Neuron (in vitro differentiated cells): ENCODE results near the gene TANK.
"Not testable (repeated sequence)": the region's sequence is repeated elsewhere in the genome, so short reads cannot be mapped to it uniquely, and the experiment has no call there.

Experiments used
- H2AFZ ChIP-seq: one replicate; pipeline ENCODE4 v1.6.1; 2013; ENCODE audit warnings: low read depth, mild to moderate bottlenecking, inconsistent platforms, low read length, moderate library complexity
- H3K27me3 ChIP-seq: one replicate; pipeline ENCODE4 v1.6.1; 2013; ENCODE audit warnings: low read length; ENCODE audit not compliant: insufficient read depth
- H3K36me3 ChIP-seq: one replicate; pipeline ENCODE4 v1.6.1; 2013; ENCODE audit warnings: low read length; ENCODE audit not compliant: insufficient read depth
- H3K4me1 ChIP-seq: one replicate; pipeline ENCODE4 v1.6.1; 2013; ENCODE audit warnings: low read length; ENCODE audit not compliant: insufficient read depth
- H3K4me3 ChIP-seq: 2 replicates; pipeline ENCODE4 v1.5.1; 2013; ENCODE audit warnings: mild to moderate bottlenecking, low read length, moderate library complexity
- H3K9me3 ChIP-seq: one replicate; pipeline ENCODE4 v1.6.1; 2013; ENCODE audit warnings: low read length

Gene TANK

DNA sequence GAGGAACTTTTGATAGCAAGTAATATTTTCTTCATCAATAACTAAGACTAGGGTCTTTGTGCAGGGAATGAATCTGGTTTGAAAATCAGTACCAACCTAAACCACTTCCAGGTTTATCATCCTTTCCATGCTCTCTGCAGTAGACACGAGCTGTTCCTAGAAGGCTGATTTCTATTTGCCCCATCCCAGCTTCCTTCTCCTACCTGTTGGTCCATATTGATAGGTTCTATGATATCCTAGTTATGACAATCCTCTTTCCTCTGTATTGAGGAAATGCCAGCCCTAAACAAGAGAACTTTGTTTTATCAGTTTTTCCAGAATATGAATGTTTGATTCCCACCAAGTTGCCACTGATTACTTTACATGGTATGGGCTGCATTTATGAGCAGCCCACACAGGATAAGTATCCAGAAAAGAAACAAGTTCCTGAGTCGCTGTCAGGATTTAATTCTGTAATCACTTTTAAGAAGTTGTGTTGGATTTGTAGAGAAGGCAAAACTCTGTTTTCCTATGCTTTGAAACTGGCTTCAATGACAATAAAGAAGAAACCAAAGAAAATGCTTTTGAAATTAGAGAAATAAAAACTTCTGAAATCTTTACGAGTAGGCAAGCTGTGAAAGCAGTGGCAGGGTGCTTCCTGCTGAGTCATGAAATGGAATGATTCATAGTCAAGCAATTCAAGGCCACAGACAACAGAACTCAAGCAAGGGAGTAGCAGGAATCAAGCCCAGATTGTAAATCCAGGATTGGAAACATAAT, 37.3 kb upstream of the TANK start:
- no peaks in the 10 kb centered on the region for H3K27me3 ChIP-seq
- no peak overlapping the region for H2AFZ ChIP-seq
- H3K36me3 ChIP-seq, result no peaks in the 10 kb centered on the region
- peaks cover 18% of the 10 kb centered on the region for H3K4me1 ChIP-seq
- H3K9me3 ChIP-seq, result no peaks in the 10 kb centered on the region
- no peak overlapping the region for H3K4me3 ChIP-seq

DNA sequence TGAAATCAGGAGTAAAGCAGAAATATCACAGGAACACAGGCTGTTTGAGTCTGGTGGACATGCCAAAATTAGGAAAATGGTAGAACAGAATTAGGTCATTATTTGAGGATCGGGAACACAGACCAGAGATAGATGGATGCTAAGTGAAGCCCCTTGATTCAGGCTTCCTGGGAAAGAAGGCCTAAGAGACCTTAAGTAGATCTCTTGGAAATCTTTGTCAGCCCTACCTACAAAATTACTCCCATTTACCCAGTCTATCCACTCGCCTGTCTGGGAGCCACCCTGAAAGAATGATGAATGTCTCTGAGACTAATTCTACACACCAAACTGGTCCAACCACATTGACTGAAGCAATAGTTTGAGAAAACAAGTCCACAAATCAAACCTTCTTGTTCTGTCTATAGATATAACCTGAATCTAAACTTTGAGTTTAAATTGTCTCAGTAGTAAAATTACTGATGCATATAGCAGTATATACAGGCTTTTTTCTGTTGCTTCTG, 36.6 kb upstream of the TANK start:
- H3K4me3 ChIP-seq, result no peak overlapping the region
- no peak overlapping the region for H2AFZ ChIP-seq
- no peaks in the 10 kb centered on the region for H3K9me3 ChIP-seq

DNA sequence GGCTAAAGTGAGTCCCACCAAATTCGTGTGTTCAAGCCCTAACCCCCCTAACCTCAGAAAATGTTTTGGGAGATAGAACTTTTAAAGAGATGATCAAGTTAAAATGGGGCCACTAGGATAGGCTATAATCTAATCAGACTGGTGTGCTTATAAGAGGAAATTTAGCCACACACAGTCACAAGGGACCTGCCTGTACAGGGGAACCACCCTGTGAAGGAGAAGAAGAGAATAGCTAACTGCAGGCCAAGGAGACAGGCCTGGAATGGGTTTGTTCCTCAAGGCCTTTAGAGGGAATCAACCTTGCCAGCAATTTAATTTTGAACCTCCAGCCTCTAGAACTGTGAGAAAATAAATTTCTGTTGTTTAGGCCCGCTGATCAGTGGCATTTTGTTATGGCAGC, 36.0 kb upstream of the TANK start:
- Histone ChIP-seq H3K4me1 (peaks cover 15% of the 10 kb centered on the region), H3K36me3 (no peaks in the 10 kb centered on the region), H3K27me3 (no peaks in the 10 kb centered on the region)

More for the DNA sequence above, 36.6 kb upstream of the TANK start:
- Histone ChIP-seq H3K36me3 (no peaks in the 10 kb centered on the region), H3K27me3 (no peaks in the 10 kb centered on the region), H3K4me1 (peaks cover 18% of the 10 kb centered on the region)

DNA sequence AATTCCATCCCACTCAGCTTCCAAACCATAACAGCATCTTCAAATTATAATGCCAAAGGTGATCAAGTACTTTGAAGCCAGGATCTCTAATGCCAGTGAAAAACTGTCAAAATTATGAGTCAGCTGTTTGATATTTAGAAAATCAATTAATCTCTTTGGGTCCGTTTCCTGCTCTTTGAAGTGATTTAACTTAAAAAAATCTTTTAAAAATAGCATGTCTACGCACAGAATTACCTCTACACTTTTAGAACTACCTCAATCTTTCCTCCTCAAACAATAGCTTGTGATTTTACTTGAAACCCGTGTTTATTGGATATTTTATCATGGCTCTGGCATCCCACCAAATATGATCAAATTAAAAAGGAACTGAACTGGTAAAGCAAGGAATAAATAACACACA, 31.3 kb upstream of the TANK start:
- H3K36me3 ChIP-seq, result no peaks in the 10 kb centered on the region

More for the DNA sequence above, 36.0 kb upstream of the TANK start:
- H3K4me3 ChIP-seq, result no peak overlapping the region
- H2AFZ ChIP-seq, result no peak overlapping the region
- no peaks in the 10 kb centered on the region for H3K9me3 ChIP-seq

DNA sequence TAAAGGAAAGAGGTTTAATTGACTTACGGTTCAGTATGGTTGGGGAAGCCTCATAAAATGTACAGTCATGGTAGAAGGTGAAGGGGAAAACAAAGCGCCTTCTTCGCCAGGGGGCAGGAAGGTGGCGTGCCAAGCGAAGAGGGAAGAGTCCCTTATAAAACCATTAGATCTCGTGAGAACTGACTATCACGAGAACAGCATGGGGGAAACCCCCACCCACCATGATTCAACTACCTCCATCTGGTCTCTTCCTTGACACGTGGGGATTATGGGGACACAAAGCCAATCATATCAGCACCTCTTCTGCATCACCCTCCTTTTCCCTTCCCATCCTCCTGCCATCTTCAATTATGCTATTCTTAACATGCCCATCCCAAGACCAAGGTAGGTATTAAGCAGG, 29.9 kb upstream of the TANK start:
- H2AFZ ChIP-seq, result no peak overlapping the region
- H3K9me3 ChIP-seq, result no peaks in the 10 kb centered on the region
- no peaks in the 10 kb centered on the region for H3K4me1 ChIP-seq
- no peaks in the 10 kb centered on the region for H3K27me3 ChIP-seq
- H3K36me3 ChIP-seq, result no peaks in the 10 kb centered on the region
- no peak overlapping the region for H3K4me3 ChIP-seq

More for the DNA sequence above, 31.3 kb upstream of the TANK start:
- H3K9me3 ChIP-seq, result no peaks in the 10 kb centered on the region
- no peak overlapping the region for H2AFZ ChIP-seq
- H3K27me3 ChIP-seq, result no peaks in the 10 kb centered on the region
- no peaks in the 10 kb centered on the region for H3K4me1 ChIP-seq
- no peak overlapping the region for H3K4me3 ChIP-seq

DNA sequence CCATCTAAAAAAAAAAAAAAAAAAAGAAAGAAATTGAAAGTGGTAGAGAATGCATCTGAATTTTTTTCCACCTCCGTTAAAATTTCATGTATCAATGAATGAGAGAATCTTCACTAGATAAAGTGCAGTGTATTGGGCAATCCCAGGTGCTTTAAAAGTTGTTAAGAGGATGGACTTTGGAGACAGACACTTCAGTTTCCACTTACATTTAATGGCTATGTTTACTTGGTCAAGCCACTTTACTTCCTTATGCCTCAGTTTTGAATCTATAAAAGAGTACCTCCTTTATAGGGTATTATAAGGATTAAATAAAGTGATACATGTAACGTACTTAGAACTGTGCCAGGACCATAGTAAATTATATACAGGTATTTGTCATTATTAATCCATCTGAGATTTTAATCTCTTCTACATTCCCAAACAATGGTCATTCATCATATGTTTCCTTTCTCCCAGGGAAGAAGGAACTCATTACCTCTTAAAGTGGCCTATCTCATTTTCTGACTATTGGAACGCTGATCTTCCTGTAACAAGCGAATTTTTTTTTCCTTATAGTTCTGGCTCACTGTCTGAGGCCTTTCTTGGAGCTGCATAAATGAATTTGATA, 29.1 kb upstream of the TANK start:
- H3K4me3 ChIP-seq, result no peak overlapping the region
- H3K36me3 ChIP-seq, result no peaks in the 10 kb centered on the region
- peaks cover 4% of the 10 kb centered on the region for H3K4me1 ChIP-seq
- H2AFZ ChIP-seq, result no peak overlapping the region
- H3K9me3 ChIP-seq, result no peaks in the 10 kb centered on the region
- H3K27me3 ChIP-seq, result no peaks in the 10 kb centered on the region

DNA sequence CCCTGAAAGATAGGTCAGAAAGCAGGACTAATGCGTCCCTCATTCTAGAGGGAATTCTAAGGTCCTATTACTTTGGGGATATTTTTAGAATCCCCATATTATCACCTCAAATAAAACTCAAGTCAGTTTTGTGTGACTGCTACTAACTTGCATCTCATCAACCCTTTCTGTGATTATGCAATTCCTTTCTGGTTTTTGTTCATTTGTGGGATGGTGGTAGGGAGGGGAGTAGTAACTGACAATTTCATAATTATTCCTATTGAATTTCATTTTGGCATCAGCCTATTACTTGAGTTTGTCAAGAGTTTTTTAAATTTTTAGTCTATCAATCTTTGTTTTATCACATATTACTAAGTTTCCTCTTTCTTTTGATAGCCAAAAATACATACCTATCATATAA, 28.4 kb upstream of the TANK start:
- H3K36me3 ChIP-seq, result no peaks in the 10 kb centered on the region
- no peak overlapping the region for H2AFZ ChIP-seq
- H3K4me1 ChIP-seq, result peaks cover 6% of the 10 kb centered on the region
- H3K4me3 ChIP-seq, result no peak overlapping the region
- H3K27me3 ChIP-seq, result no peaks in the 10 kb centered on the region
- H3K9me3 ChIP-seq, result no peaks in the 10 kb centered on the region

DNA sequence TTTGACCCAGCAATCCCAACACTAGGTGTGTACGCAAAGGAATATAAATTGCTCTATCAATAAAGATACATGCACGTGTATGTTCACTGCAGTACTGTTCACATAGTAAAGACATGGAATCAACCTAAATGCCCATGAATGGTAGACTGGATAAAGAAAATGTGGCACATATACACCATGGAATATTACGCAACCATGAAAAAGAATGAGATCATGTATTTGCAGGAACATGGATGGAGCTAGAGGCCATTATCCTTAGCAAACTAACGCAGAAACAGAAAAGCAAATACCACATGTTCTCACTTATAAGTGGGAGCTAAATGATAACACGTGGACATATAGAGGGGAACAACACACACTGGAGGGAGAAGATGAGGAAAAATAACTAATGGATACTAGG, 27.8 kb upstream of the TANK start:
- not testable (repeated sequence) for H2AFZ ChIP-seq, H3K36me3 ChIP-seq, H3K27me3 ChIP-seq, H3K9me3 ChIP-seq, H3K4me1 ChIP-seq, H3K4me3 ChIP-seq

DNA sequence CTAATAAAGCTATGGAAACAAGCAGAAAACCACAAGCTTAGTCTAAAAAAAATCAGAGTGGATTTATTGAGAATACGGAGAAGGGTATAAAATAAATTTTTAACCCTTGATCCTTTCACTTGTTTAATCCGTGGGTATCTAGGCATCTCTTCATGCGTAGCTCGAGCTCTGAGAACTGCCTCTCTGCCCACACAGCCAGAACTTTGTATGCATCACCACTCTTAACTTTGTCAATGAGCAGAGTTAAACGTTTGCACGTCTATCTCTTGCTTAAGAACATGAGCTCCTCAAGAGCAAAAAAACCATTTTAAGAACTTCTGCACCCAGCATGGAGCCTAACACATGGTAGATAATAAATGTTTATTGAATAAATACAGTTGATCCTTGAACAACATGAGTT, 26.9 kb upstream of the TANK start:
- Histone ChIP-seq H3K9me3 (no peaks in the 10 kb centered on the region), H3K4me3 (no peak overlapping the region), H3K36me3 (no peaks in the 10 kb centered on the region)

DNA sequence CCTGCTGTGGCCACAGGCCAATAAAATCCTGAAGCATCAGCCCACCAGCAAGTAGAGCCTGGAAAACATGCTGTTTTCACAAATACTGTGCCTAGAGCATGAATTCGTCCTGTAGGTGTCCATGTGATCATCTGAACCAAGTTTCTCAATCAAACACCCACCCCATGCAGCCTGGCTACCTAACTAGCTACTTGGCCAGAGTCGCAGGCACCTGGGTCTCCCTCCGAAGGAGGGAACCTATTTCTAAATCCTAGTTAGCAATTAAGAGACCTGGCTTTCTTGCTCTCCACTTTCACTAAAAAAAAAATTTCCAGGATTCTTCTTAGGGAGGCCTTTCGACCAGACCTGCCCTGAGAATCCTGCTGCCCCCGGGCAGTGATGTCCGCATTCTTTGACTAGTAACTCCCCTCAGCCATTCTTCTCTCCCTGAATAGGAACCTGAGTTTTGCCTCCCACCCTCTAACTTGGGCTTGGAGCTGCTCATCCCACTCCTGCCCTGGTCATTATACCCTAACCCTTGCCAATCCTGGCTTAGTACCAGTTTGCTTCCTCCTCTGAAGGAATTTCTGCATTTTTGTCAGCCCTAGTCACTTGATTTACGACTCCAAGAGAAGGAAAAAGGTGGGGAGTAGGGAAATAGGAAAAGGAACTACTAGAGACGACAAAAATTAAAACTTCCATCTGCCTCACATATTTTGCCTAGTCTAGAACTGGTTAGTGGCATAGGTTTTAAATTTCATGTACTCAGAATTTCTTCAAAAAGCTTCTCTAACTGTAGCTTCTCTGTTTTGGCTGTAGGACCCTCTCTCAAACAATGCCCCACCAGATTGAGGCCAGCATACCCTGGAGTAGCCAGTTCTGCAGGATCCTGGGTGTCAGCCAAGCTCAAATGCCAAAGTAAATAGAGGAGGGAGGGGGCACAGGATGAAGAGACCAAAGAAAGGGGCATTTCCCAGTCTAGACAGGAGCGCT, 25.4 kb upstream of the TANK start:
- Histone ChIP-seq H3K27me3 (no peaks in the 10 kb centered on the region), H3K36me3 (no peaks in the 10 kb centered on the region), H3K4me3 (no peak overlapping the region), H2AFZ (no peak overlapping the region), H3K4me1 (peaks cover 6% of the 10 kb centered on the region), H3K9me3 (no peaks in the 10 kb centered on the region)

More for the DNA sequence above, 26.9 kb upstream of the TANK start:
- Histone ChIP-seq H2AFZ (no peak overlapping the region), H3K4me1 (peaks cover 6% of the 10 kb centered on the region), H3K27me3 (no peaks in the 10 kb centered on the region)

DNA sequence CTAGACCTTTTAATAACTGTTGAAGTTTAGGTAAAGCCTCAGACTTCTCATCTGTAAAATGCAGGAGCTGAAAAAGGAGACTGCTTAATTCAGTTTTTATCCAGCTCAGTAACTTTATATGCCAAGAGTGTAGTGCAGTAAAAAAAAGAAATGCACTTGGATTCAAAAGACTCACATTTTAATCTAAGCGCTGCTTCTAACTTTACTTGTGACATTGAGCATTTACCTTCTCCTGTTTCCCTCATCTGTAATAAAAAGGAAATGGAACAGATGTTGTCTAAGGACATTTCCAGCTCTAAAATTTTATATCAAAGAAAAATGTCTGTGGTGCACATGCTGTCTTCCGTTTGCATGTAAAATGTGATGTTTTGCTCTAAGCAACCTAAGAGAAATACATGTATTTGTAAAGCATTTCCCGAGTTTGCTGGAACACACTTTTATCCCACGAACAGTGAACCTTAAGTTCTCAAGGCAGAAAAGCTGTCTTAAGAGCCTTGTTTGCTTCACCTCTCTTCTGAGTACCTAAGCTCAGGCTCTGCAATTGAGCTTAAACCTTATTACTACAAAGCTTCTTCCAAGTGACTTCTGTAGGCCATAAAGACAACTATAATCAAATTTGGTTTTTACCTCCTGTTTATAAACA, 24.2 kb upstream of the TANK start:
- Histone ChIP-seq H2AFZ (peak overlapping the region; percentile 32), H3K36me3 (no peaks in the 10 kb centered on the region), H3K9me3 (no peaks in the 10 kb centered on the region), H3K27me3 (no peaks in the 10 kb centered on the region), H3K4me3 (no peak overlapping the region), H3K4me1 (peaks cover 6% of the 10 kb centered on the region)

DNA sequence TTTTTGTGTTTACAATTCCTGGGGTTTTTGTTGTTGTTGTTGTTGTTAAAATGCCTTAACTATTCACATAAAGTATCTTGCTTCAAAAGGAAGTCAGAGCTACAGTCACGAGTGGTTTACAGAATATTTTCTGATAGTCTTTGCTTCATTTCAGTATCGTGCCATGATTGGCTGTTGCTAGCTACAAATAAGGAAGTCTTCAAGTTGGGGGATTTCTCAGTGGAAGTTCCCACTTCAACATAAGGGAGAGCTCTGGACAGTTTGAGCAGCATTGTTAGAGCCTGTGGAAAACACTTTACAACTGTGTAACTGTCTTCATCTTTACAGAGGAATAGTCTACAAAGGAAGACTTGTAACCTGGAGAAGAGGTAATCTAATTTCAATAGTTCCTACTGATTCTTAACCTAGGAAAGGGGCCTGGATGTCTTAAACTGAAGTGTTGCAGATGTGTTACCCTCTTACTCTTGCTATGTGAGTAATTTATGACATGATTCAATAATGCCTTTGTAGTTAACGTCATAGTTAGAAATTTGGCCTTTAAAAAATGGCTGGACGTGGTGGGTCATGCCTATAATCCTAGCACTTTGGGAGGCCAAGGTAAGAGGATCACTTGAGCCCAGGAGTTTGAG, 23.4 kb upstream of the TANK start:
- Histone ChIP-seq H3K9me3 (no peaks in the 10 kb centered on the region), H3K27me3 (no peaks in the 10 kb centered on the region), H3K36me3 (no peaks in the 10 kb centered on the region), H3K4me3 (no peak overlapping the region), H2AFZ (peak overlapping the region; percentile 32), H3K4me1 (peaks cover 6% of the 10 kb centered on the region)
